Glutamatergic neuron (in vitro differentiated cells): ENCODE measurements around the gene PLAAT3. TPM values are rescaled to one million over a fixed set of nuclear protein-coding genes. Genes with fewer than 3 reads are reported as not detected.
"Not testable (repeated sequence)": the region's sequence is repeated elsewhere in the genome, so short reads cannot be mapped to it uniquely, and the experiment has no call there.

Source experiments
- DNase-seq: peaks from one replicate; pipeline ENCODE4 v3.0.0; 2022
- H3K27ac Mint-ChIP-seq: one replicate; pipeline ENCODE4 v1.8.0; 2020; ENCODE audit warnings: mild to moderate bottlenecking, mixed read lengths, inconsistent platforms; ENCODE audit not compliant: unreplicated experiment
- H3K27me3 Mint-ChIP-seq: one replicate; pipeline ENCODE4 v1.8.0; 2020; ENCODE audit warnings: mild to moderate bottlenecking, moderate library complexity, mixed read lengths, inconsistent platforms; ENCODE audit not compliant: unreplicated experiment
- H3K36me3 Mint-ChIP-seq: one replicate; pipeline ENCODE4 v1.8.0; 2020; ENCODE audit warnings: mild to moderate bottlenecking, mixed read lengths, inconsistent platforms; ENCODE audit not compliant: unreplicated experiment
- H3K4me1 Mint-ChIP-seq: one replicate; pipeline ENCODE4 v1.8.0; 2020; ENCODE audit warnings: mild to moderate bottlenecking, low read depth, mixed read lengths, inconsistent platforms; ENCODE audit not compliant: unreplicated experiment
- H3K4me3 Mint-ChIP-seq: one replicate; pipeline ENCODE4 v1.8.0; 2020; ENCODE audit warnings: mild to moderate bottlenecking, mixed read lengths, inconsistent platforms; ENCODE audit not compliant: unreplicated experiment
- H3K9me3 Mint-ChIP-seq: one replicate; pipeline ENCODE4 v1.8.0; 2020; ENCODE audit warnings: mild to moderate bottlenecking, moderate library complexity, mixed read lengths, inconsistent platforms; ENCODE audit not compliant: unreplicated experiment
- CTCF ChIP-seq: fragments of 200-600 bp; sonication (generic); IDR thresholded peaks from one replicate; pipeline ENCODE4 v1.5.0; 2021; ENCODE audit not compliant: partially characterized antibody, unreplicated experiment
- total RNA-seq: library from RNA; stranded (reverse); fragmentation: NEBNext Ultra II Directional; extraction: Animal tissue kit (Norgen Biotek cat#: 25700); gene quantifications from one replicate; pipeline ENCODE4 v1.2.1, GENCODE V29; 2021; ENCODE audit not compliant: unreplicated experiment

The PLAAT3 gene
- total RNA-seq, 1 donor from 2014 or later, result 43.6 TPM

DNA sequence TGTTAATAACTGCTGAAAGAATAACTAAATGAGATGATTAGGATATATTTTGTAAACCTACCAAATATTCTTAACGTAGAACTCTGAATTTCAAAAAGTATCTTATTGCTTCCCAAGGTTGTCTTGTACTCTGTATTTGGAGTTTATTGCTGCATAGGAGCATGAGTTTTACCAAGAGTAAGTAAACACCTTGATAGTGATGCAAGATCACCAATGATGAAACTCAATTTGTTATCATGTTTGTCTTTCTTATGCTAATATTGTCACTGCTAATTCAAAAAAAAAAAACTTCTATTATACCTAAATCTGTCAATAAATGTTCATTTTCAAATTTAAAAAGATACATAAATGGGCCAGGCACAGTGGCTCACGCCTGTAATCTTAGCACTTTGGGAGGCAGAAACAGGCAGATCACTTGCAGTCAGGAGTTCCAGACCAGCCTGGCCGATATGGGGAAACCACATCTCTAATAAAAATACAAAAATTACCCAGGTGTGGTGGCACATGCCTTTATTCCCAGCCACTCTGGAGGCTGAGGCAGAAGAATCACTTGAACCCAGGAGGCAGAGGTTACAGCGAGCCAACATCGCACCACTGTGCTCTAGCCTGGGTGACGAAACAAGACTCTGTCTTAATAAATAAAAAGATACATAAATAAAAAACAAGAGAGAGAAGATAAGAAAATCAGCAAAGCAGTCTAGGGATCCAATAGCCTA is 27.6 kb downstream of the PLAAT3 start:
- H3K36me3 Mint-ChIP-seq, result peaks cover 10% of the 10 kb centered on the region
- TF ChIP-seq CTCF, result no peak
- H3K4me1 Mint-ChIP-seq, result no peaks in the 10 kb centered on the region
- H3K27ac Mint-ChIP-seq, result no peak overlapping the region
- peaks cover 4% of the 10 kb centered on the region for H3K9me3 Mint-ChIP-seq
- no peaks in the 10 kb centered on the region for H3K27me3 Mint-ChIP-seq
- no peak overlapping the region for H3K4me3 Mint-ChIP-seq
- DNase-seq, result no peak

GRCh38 chr11:63583357-63583677 is 30.9 kb downstream of the PLAAT3 start:
- no peaks in the 10 kb centered on the region for H3K4me1 Mint-ChIP-seq
- H3K27me3 Mint-ChIP-seq, result no peaks in the 10 kb centered on the region
- peaks cover 23% of the 10 kb centered on the region for H3K36me3 Mint-ChIP-seq
- H3K9me3 Mint-ChIP-seq, result peaks cover 6% of the 10 kb centered on the region
- DNase-seq, result no peak
- H3K4me3 Mint-ChIP-seq, result no peak overlapping the region
- no peak for TF ChIP-seq CTCF
- H3K27ac Mint-ChIP-seq, result no peak overlapping the region

DNA sequence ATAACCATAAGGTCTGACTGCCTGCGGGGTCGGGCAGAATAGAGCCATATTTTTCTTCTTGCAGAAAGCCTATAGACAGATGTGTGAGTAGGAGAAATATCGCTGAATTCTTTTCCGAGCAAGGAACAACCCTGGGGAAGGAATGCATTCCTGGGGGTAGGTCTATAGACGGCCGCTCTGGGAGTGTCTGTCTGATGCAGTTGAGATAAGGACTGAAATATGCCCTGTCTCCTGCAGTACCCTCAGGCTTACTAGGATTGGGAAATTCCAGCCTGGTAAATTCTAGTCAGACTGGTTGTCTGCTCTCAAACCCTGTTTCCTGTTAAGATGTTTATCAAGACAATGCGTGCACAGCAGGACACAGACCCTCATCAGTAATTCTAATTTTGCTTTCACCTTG is 33.0 kb downstream of the PLAAT3 start:
- H3K4me3 Mint-ChIP-seq, H3K27ac Mint-ChIP-seq, H3K4me1 Mint-ChIP-seq, H3K27me3 Mint-ChIP-seq, DNase-seq, H3K9me3 Mint-ChIP-seq: not testable (repeated sequence)
- H3K36me3 Mint-ChIP-seq, result peaks cover 28% of the 10 kb centered on the region

- peaks cover 31% of the 10 kb centered on the region for H3K36me3 Mint-ChIP-seq
- H3K4me3 Mint-ChIP-seq, H3K4me1 Mint-ChIP-seq, DNase-seq, H3K27me3 Mint-ChIP-seq, H3K27ac Mint-ChIP-seq, H3K9me3 Mint-ChIP-seq: not testable (repeated sequence)
These were observed 35.4 kb downstream of the PLAAT3 start for GRCh38 chr11:63578882-63579281.

DNA sequence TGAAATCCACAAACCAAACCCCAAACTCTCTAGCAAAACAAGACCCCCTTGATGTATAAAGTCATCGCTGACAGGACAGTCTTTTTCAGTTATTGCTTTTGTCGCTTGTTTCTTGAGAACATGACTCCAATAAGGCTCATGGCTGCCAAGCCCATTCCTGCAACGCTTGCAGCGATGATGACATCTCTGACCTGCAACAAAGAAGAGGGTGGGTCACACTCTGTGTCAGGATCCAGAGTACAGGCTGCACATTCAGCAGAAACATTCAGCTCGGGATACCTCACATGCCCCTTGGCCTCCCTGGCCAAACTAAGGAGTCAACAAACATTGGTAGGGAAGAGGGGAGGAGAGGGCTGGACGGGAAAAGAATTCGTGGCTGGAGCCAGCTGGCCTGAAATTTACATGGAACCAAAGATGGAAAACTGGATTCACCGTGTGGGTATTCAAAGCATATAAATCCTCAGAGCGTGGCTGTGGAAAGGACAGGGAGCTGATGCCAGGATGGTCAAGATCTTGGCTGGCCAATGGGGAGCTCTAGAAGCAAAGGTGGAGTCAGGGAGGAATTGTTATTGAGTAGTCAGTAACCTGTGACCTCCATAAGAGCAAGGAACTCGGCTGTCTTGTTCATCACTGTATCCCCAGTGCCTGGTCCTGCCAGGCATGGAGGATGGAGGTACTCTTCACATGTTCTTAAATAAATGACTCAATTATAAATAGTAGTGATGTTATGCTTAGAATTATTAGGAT is 39.2 kb downstream of the PLAAT3 start:
- peaks cover 10% of the 10 kb centered on the region for H3K36me3 Mint-ChIP-seq
- no peaks in the 10 kb centered on the region for H3K9me3 Mint-ChIP-seq
- no peak for TF ChIP-seq CTCF
- no peak overlapping the region for H3K27ac Mint-ChIP-seq
- H3K27me3 Mint-ChIP-seq, result peaks cover 4% of the 10 kb centered on the region
- H3K4me1 Mint-ChIP-seq, result no peaks in the 10 kb centered on the region
- no peak overlapping the region for H3K4me3 Mint-ChIP-seq
- no peak for DNase-seq
